SK-N-MC (cell line): ENCODE measurements around the gene SPESP1.

Source experiments
- EZH2 ChIP-seq: fragments of 200-600 bp; sonication (generic); IDR thresholded peaks from one replicate; pipeline ENCODE4 v1.6.1; 2017; ENCODE audit warnings: antibody characterized with exemption
- FOXP2 ChIP-seq: optimal IDR thresholded peaks from 2 replicates; pipeline ENCODE3; 2011; ENCODE audit warnings: mild to moderate bottlenecking, moderate library complexity; ENCODE audit not compliant: insufficient read depth; ENCODE audit errors: extremely low read length, control extremely low read depth
- POLR2AphosphoS5 ChIP-seq: IDR thresholded peaks from 2 replicates; pipeline ENCODE4 v1.6.1; 2012; ENCODE audit warnings: mild to moderate bottlenecking, low read depth, low read length, borderline replicate concordance

DNA sequence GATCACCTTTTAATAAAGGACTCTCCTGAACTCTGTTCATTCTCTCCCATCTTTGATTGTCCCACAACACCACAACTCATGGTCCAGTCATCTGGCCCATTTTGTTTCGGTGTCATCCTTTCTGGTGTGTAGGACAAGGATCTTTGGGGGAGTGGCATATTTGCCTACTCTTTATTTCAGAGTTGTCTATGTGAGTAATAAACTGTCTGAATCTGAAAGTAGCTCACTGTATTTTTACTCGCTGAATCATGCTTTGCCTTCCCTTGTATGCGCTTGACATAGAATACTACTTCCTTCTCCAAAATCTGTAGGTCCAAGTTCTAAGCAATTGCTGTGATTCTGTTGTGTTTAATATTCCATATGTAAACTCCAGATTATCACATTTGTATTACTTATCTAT is 54.3 kb downstream of the SPESP1 start:
- TF ChIP-seq POLR2AphosphoS5 = no peak
- no peak for TF ChIP-seq EZH2
- TF ChIP-seq FOXP2 = no peak
